ENCODE measurements around the gene RER1. TPM values are rescaled to one million over a fixed set of nuclear protein-coding genes. Genes with fewer than 3 reads are reported as not detected.

Gene RER1
- total RNA-seq, 4 donors from 2014 or later: 42.9 to 141 (median 120) TPM

DNA sequence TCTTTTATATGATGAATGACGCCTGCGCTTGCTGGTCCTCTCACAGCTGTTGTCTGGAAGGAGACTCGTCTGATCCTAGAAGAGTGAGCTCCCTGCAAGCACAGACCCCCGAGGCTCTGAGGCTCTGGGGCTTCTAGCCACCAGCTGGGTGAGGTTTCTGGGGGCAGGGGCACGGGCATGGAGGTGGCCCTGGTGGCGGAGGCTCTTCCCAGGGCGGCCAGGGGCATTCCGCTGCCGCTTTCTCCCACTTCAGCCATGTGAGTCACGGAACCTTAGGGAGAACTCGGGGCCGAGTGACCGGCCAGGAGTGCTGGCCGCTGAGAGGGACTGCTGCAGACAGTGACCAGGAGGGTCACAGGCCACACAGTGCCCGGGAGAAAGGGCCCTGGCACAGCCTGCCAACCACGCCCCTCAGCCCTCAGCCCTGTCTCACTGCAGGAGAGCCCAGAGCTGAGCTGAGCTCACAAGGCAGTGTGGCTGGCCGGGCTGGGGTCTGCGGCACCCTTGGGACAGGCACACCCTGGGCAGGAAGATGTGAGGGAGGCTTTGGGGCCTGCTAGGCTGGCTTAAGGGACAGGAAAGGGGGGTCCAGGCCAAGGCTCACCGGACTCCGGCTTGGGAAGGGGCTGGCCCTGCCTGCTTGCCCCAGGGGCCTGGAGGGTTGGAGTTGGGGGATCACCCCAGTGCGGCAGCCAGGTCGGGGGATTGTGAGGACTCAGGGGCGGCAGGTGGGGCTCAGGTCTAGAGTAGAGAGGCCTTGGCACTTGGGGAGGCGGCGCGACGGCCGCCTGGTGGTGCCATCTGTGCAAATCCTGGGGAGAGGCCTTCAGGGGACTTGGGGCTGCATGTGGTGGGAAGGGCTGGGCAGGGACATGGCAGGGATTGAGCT lies 36.0 kb upstream of the RER1 start:
- Histone ChIP-seq H3K9me3 (no peaks in the 10 kb centered on the region), H3K4me3 (no peak overlapping the region), H3K4me1 (no peaks in the 10 kb centered on the region), H3K27ac (no peak overlapping the region), H3K36me3 (no peaks in the 10 kb centered on the region), H3K27me3 (no peaks in the 10 kb centered on the region)
- TF ChIP-seq POLR2A (IDR thresholded peaks at IDR 0.05): no peak
- no peak for TF ChIP-seq CTCF (IDR thresholded peaks at IDR 0.05)
- DNase-seq: no peak

DNA sequence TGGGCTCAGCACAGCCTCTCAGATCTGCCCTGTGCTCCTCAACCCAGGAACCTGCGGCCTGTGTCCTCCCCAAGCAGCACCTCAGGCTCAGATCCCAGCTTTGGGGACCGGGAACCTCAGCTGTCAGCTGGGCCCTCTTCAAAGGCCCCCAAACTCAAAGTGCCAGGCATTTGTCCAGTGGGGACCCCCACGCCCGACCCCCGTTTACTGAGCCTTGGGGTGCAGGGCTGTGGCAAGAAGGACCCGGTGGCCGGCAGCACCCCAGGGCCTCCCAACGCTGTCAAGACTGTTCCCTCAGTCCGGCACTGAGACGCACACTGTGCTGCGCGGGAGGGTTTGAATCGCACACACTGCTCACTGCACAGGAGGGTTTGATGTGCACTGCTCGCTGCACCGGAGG lies 35.2 kb upstream of the RER1 start:
- Histone ChIP-seq H3K36me3 (no peaks in the 10 kb centered on the region), H3K27ac (no peak overlapping the region), H3K9me3 (no peaks in the 10 kb centered on the region), H3K4me1 (no peaks in the 10 kb centered on the region), H3K4me3 (no peak overlapping the region), H3K27me3 (no peaks in the 10 kb centered on the region)
- DNase-seq: no peak
- TF ChIP-seq CTCF (IDR thresholded peaks at IDR 0.05): no peak
- TF ChIP-seq POLR2A (IDR thresholded peaks at IDR 0.05): no peak

- no peaks in the 10 kb centered on the region for H3K9me3 ChIP-seq
- no peak overlapping the region for H3K4me3 ChIP-seq
- H3K27ac ChIP-seq: no peak overlapping the region
- DNase-seq: no peak
- H3K27me3 ChIP-seq: no peaks in the 10 kb centered on the region
- H3K4me1 ChIP-seq: no peaks in the 10 kb centered on the region
- no peak for TF ChIP-seq POLR2A (IDR thresholded peaks at IDR 0.05)
- no peak for TF ChIP-seq CTCF (IDR thresholded peaks at IDR 0.05)
- no peaks in the 10 kb centered on the region for H3K36me3 ChIP-seq
These were observed 34.5 kb upstream of the RER1 start for GRCh38 chr1:2356911-2357845.

DNA sequence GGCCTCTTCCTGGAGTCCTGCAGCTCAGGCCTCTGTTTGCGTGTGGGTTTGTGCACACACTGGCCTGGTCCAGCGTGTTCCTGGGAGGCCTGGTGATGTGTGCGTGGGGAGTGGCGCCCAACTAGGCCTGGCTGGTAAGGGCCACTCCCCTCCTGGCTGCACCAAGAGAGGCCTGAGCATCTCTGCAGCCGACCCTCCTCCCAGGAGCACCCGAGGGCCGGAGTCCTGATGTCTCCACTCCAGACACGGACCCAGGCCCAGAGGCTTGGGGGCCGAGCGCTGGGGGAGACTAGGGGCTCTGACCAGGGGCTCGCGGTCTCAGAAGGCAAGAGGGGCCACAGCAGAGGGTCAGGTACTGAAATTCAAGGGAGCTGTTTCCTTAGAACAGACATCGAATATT lies 33.6 kb upstream of the RER1 start:
- H3K27me3 ChIP-seq: no peaks in the 10 kb centered on the region
- no peaks in the 10 kb centered on the region for H3K36me3 ChIP-seq
- H3K27ac ChIP-seq: no peak overlapping the region
- no peak overlapping the region for H3K4me3 ChIP-seq
- no peak for TF ChIP-seq CTCF (IDR thresholded peaks at IDR 0.05)
- no peak for TF ChIP-seq POLR2A (IDR thresholded peaks at IDR 0.05)
- no peak for DNase-seq
- H3K4me1 ChIP-seq: no peaks in the 10 kb centered on the region
- no peaks in the 10 kb centered on the region for H3K9me3 ChIP-seq

DNA sequence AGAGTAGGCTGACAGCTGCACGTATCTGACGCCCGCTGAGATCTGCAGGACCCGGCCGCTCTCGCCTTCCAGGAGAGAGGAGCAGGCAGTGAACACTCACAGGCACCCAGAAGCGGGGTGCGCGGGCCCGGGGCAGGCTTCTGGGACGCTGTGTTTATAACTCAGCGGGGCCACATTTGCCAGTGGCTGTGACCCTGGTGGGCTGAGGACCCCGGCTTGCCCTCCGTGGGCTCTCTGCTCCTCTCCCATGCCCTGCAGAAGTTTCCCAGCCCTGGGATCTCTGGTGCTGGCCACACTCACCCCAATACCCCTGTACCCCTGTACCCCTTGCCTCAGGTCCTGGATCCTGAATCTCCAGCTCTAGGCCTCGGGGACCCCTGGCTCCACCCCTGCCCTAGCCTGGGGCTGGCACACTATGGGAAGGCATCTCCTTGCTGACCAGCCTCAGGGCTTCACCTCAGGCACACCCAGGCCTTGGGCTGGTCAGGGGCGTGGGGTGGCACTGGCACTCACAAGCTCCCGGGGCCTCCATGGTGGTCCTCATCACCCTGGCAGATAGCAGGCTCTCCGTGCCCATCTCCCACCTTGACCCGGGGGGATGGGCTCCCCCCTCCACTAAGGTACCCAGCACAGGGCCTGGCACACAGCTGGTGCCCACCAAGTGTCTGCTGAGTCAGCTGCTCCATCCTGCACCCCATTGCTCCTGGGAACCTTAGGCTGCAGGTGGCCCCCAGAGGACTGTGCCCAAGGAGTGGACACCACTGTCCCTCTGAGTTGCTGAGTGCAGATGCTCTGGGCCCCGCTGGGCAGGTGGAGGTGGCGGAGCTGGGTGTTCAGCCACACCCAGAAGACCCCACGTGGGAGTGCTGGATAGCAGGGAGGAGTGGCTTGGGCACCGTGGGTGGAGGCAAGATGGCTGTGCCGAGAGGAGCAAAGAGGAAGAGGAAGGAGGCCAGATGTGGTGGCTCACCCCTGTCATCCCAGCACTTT lies 32.7 kb upstream of the RER1 start:
- no peaks in the 10 kb centered on the region for H3K9me3 ChIP-seq
- H3K27me3 ChIP-seq: no peaks in the 10 kb centered on the region
- H3K4me3 ChIP-seq: no peak overlapping the region
- no peaks in the 10 kb centered on the region for H3K4me1 ChIP-seq
- no peak for TF ChIP-seq CTCF (IDR thresholded peaks at IDR 0.05)
- no peak for TF ChIP-seq POLR2A (IDR thresholded peaks at IDR 0.05)
- H3K36me3 ChIP-seq: no peaks in the 10 kb centered on the region
- H3K27ac ChIP-seq: no peak overlapping the region
- no peak for DNase-seq
